MM.1S (cell line): ENCODE data around the gene PDE6D.

Source experiments
- CTCF ChIP-seq: fragments of 300-600 bp; sonication (generic); IDR thresholded peaks from 2 replicates; pipeline ENCODE4 v1.5.1; 2016; ENCODE audit warnings: antibody characterized with exemption, low read length, mixed read lengths
- EZH2 ChIP-seq: fragments of 300-600 bp; sonication (generic); optimal IDR thresholded peaks from 2 replicates; pipeline ENCODE3; 2017; ENCODE audit warnings: low read depth, mild to moderate bottlenecking, antibody characterized with exemption, low read length, mixed read lengths
- EZH2phosphoT487 ChIP-seq: fragments of 300-600 bp; sonication (generic); IDR thresholded peaks from 2 replicates; pipeline ENCODE4 v1.6.1; 2018; ENCODE audit warnings: antibody characterized with exemption, low read length

DNA sequence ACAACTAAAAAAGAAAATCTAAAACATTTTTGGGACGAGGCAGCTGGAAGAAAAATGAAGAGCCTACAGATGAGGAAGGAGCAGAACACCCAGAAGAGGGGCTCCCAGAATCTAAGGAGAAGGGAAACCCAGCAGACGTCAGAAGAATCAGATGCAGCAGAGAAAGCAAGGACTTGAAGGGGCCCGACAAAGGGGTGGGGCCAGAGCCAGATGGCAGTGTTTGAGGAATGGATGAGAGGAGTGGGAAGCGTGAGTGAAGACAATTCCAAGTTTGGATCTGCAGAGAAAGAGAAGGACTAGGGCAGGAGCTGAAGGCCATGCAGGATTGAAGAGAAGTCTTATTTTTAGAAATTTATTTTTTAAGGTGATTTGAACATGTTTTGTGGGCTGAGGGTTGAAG is 53.5 kb downstream of the PDE6D start:
- TF ChIP-seq CTCF (no peak), EZH2phosphoT487 (no peak), EZH2 (no peak)
